Ascending aorta (tissue), 2 donors: Measurements from ENCODE around the gene YAF2. TPM values are rescaled to one million over a fixed set of nuclear protein-coding genes. Genes with fewer than 3 reads are reported as not detected.

Source experiments
- DNase-seq, 2 donors: peaks; one replicate each; pipeline ENCODE4 v3.0.0-alpha.2; 2019; ENCODE audit warnings: low spot score in 2 of 2
- H3K27ac ChIP-seq, 2 donors: fragments of 200-600 bp; sonication (generic); one replicate each; pipeline ENCODE4 v1.5.1; 2016 to 2017; ENCODE audit warnings: mild to moderate bottlenecking in 1 of 2
- H3K27me3 ChIP-seq: fragments of 200-600 bp; sonication (generic); one replicate; pipeline ENCODE4 v1.5.1; 2017
- H3K36me3 ChIP-seq, 2 donors: fragments of 200-600 bp; sonication (generic); one replicate each; pipeline ENCODE4 v1.5.1; 2016
- H3K4me1 ChIP-seq, 2 donors: fragments of 200-600 bp; sonication (generic); one replicate each; pipeline ENCODE4 v1.5.1; 2016 to 2017; ENCODE audit warnings: mild to moderate bottlenecking in 1 of 2
- H3K4me3 ChIP-seq, 2 donors: fragments of 200-600 bp; sonication (generic); one replicate each; pipeline ENCODE4 v1.5.1; 2016 to 2017; ENCODE audit warnings: mild to moderate bottlenecking in 1 of 2
- H3K9me3 ChIP-seq, 2 donors: fragments of 200-600 bp; sonication (generic); one replicate each; pipeline ENCODE4 v1.5.1; 2016
- intact Hi-C: fragments of 100-400 bp; cut with DNase I; formaldehyde crosslinking; loops from one replicate; pipeline ENCODE4 v1.15.1; 2023
- total RNA-seq: library from RNA; depleted of rRNA; stranded (reverse); fragments of >200 nt; gene quantifications from one replicate; pipeline ENCODE4 v1.1.0, GENCODE V29; 2016
- TF ChIP-seq, protein P1 (sequence below), 3 experiments: fragments of 200-600 bp in 2 of 3; fragments of 450-650 bp in 1 of 3; sonication (generic) in 2 of 3; IDR thresholded peaks; one replicate each; pipeline ENCODE4 v1.5.1; 2016 to 2019; ENCODE audit warnings: antibody characterized with exemption in 3 of 3, mild to moderate bottlenecking in 1 of 3, moderate library complexity in 1 of 3

Gene YAF2
- total RNA-seq, 1 donor from 2014 or later, result 14.2 TPM

DNA sequence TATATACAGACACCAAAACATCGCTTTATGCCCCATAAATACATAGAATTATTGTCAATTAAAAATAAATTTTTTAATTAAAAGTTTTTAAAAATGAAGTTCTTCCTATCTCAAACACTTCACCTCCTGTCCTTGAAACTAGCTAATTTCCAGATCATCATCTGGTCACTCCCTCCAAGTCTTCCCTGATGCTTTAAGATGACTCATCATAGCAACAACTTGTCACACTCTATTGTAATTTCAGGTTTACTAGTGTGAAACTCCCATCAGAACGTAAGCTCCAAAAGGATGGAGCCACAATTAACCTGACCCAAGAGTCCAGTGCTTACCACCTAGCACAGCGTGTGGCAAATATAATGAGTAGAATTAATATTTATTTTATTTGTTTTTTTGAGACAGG is 109.7 kb downstream of the YAF2 start:
- Histone ChIP-seq H3K4me1 (peaks cover 5 to 10% of the 10 kb centered on the region in 2 donors), H3K9me3 (no peaks in the 10 kb centered on the region), H3K27ac (no peak overlapping the region), H3K36me3 (no peaks in the 10 kb centered on the region), H3K4me3 (no peak overlapping the region), H3K27me3 (no peaks in the 10 kb centered on the region)
- TF ChIP-seq, protein P1, sequence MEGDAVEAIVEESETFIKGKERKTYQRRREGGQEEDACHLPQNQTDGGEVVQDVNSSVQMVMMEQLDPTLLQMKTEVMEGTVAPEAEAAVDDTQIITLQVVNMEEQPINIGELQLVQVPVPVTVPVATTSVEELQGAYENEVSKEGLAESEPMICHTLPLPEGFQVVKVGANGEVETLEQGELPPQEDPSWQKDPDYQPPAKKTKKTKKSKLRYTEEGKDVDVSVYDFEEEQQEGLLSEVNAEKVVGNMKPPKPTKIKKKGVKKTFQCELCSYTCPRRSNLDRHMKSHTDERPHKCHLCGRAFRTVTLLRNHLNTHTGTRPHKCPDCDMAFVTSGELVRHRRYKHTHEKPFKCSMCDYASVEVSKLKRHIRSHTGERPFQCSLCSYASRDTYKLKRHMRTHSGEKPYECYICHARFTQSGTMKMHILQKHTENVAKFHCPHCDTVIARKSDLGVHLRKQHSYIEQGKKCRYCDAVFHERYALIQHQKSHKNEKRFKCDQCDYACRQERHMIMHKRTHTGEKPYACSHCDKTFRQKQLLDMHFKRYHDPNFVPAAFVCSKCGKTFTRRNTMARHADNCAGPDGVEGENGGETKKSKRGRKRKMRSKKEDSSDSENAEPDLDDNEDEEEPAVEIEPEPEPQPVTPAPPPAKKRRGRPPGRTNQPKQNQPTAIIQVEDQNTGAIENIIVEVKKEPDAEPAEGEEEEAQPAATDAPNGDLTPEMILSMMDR (IDR thresholded peaks at IDR 0.05), result no peak
- no peak for DNase-seq
- intact Hi-C loops, result no loop called here

DNA sequence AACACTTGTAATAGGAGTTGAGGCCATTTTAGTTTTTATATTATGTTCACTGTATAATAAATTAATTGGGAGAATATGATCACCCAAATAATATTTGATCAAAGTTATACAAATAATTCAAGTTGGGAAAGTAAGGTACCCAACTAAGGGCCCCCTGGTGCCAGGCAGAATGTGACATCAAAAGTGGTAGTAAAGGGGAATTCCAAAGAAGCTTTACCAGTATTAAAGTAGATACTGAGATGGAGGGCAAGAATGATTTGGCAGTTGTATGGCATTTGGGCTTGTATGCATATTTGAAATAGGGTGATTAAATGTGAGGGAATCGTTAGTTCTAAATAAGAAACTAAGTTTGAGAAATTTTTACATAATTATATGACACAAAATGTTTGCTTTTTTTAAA is 111.1 kb downstream of the YAF2 start:
- Histone ChIP-seq H3K27me3 (no peaks in the 10 kb centered on the region), H3K9me3 (no peaks in the 10 kb centered on the region), H3K36me3 (no peaks in the 10 kb centered on the region), H3K27ac (no peak overlapping the region), H3K4me1 (peaks cover 5 to 10% of the 10 kb centered on the region in 2 donors), H3K4me3 (no peak overlapping the region)
- TF ChIP-seq, protein P1 (IDR thresholded peaks at IDR 0.05), result no peak
- no peak for DNase-seq
- intact Hi-C loops, result no loop called here

DNA sequence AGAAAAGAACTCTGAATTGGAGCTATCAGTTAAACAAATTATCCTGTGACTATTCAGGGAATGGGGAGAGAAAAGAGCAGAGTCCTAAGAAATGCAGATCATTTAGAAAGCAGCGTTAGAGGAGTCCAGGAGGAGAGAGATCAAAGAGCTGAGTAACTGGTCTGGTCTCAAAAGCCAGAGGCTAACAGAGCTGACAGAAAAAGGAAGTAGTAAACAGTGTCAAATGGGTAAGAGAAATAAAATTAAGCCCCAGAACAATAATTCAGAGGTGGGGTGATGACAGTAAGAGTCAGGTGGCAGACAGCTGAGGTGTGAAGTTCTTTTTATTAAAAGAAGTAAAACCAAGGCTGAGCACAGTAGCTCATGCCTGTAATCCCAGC is 112.7 kb downstream of the YAF2 start:
- no peak for DNase-seq
- Histone ChIP-seq H3K4me1 (peaks cover 3 to 6% of the 10 kb centered on the region in 2 donors), H3K4me3 (no peak overlapping the region), H3K9me3 (no peaks in the 10 kb centered on the region), H3K36me3 (no peaks in the 10 kb centered on the region), H3K27ac (no peak overlapping the region), H3K27me3 (no peaks in the 10 kb centered on the region)
- TF ChIP-seq, protein P1 (IDR thresholded peaks at IDR 0.05), result no peak
- intact Hi-C loops, result no loop called here

DNA sequence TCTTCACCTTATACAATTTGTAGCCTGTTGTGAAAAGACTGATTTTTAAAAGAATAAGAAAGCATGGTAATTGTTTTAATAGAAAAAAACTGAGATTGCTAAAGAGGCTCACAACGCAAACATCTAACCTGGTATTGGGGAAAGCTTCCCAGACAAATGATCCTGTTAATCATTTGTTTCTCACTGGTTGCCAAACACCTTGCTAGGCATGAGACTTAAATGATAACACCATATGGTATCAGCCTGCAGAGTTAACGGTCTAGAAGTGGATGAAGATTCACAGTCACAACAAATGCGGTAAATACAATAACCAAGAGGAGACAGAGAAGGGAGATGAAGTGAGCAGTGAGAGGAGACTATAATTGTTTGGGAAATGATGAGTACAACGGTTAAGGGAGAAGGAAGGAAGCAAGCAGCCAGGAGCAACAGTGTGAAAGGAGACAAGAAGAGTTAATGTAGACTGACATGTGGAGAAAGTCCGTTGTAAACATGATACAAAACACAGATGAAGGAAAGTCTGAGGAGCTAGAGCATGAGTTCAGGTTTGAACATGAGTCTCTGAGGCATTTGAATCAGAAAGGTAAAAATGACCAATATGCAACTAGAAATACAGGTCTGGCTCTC is 113.2 kb downstream of the YAF2 start:
- Histone ChIP-seq H3K27ac (no peak overlapping the region), H3K27me3 (no peaks in the 10 kb centered on the region), H3K4me3 (no peak overlapping the region), H3K36me3 (no peaks in the 10 kb centered on the region), H3K9me3 (no peaks in the 10 kb centered on the region), H3K4me1 (peaks cover 0 to under 1% of the 10 kb centered on the region in 2 donors)
- TF ChIP-seq, protein P1 (IDR thresholded peaks at IDR 0.05), result no peak
- DNase-seq, result no peak
- intact Hi-C loops, result no loop called here

DNA sequence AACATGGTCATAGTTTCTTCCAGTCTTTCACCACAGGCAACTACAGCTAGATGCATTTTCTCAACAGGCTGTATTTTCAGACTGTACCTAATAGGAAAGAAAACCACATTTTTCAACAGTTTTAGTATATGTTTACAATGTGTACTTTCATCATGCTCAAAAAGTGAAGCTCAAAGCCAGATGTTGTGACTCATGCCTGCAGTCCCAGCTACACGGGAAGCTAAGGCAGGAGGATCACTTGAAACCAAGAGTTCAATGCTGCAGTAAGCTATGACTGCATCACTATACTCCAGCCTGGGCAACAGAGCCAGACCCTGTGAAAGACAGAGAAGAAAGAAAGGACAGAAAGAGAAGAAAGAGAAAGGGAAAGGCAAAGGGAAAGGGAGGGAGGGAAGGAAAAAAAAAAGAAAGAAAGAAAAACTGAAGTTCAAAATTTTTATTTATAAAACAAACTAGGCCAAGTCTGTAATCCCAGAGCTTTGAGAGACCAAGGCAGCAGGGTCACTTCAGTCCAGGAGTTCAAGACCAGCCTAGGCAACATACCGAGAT is 118.9 kb downstream of the YAF2 start:
- Histone ChIP-seq H3K27me3 (no peaks in the 10 kb centered on the region), H3K4me1 (peaks cover 0 to 3% of the 10 kb centered on the region in 2 donors), H3K36me3 (no peaks in the 10 kb centered on the region), H3K27ac (peak overlapping the region in 1 of 2 donors; percentile 19), H3K4me3 (no peak overlapping the region), H3K9me3 (no peaks in the 10 kb centered on the region)
- TF ChIP-seq, protein P1 (IDR thresholded peaks at IDR 0.05), result no peak
- intact Hi-C loops, result no loop called here
- DNase-seq, result no peak
